H9 (cell line): ENCODE measurements around the gene CDK16. TPM values are rescaled to one million over a fixed set of nuclear protein-coding genes. Genes with fewer than 3 reads are reported as not detected.

ENCODE experiments used
- DNase-seq: peaks from one replicate; pipeline ENCODE4 v3.0.0-alpha.2; 2017
- H2AFZ ChIP-seq: one replicate; pipeline ENCODE4 v1.6.1; 2013; ENCODE audit warnings: mild to moderate bottlenecking, low read length, control low read depth, moderate library complexity
- H2AK5ac ChIP-seq: 2 replicates; pipeline ENCODE4 v1.6.1; 2013; ENCODE audit warnings: low read length, control low read depth, mixed read lengths; ENCODE audit not compliant: insufficient read length
- H2BK120ac ChIP-seq: one replicate; pipeline ENCODE4 v1.6.1; 2013; ENCODE audit warnings: low read depth, mild to moderate bottlenecking, low read length, control low read depth, inconsistent platforms; ENCODE audit not compliant: poor library complexity, severe bottlenecking
- H2BK12ac ChIP-seq: 2 replicates; pipeline ENCODE4 v1.6.1; 2013; ENCODE audit warnings: low read length, control low read depth, mixed read lengths, low read depth; ENCODE audit not compliant: insufficient read length
- H2BK15ac ChIP-seq: 2 replicates; pipeline ENCODE4 v1.6.1; 2013; ENCODE audit warnings: low read depth, low read length, control low read depth
- H2BK20ac ChIP-seq: one replicate; pipeline ENCODE4 v1.6.1; 2013; ENCODE audit warnings: low read depth, mild to moderate bottlenecking, low read length, control low read depth, inconsistent platforms; ENCODE audit not compliant: poor library complexity, severe bottlenecking
- H2BK5ac ChIP-seq: 2 replicates; pipeline ENCODE4 v1.6.1; 2013; ENCODE audit warnings: low read length, control low read depth, mixed read lengths; ENCODE audit not compliant: insufficient read length
- H3K14ac ChIP-seq: 2 replicates; pipeline ENCODE4 v1.6.1; 2013; ENCODE audit warnings: low read length, control low read depth; ENCODE audit not compliant: insufficient read depth
- H3K18ac ChIP-seq: 2 replicates; pipeline ENCODE4 v1.6.1; 2013; ENCODE audit warnings: low read depth, mild to moderate bottlenecking, mixed read lengths, low read length, control low read depth; ENCODE audit not compliant: insufficient read length
- H3K23ac ChIP-seq: 2 replicates; pipeline ENCODE4 v1.6.1; 2013; ENCODE audit warnings: low read length, control low read depth, mixed read lengths, low read depth; ENCODE audit not compliant: insufficient read length
- H3K23me2 ChIP-seq: 2 replicates; pipeline ENCODE4 v1.6.1; 2013; ENCODE audit warnings: low read depth, mild to moderate bottlenecking, mixed read lengths, low read length, control low read depth; ENCODE audit not compliant: insufficient read length, poor library complexity, severe bottlenecking
- H3K27ac ChIP-seq: 2 replicates; pipeline ENCODE4 v1.5.1; 2013; ENCODE audit warnings: low read length, control low read depth, mixed read lengths, low read depth; ENCODE audit not compliant: insufficient read length
- H3K27me3 ChIP-seq: 2 replicates; pipeline ENCODE4 v1.6.1; 2013; ENCODE audit warnings: low read length, control low read depth, inconsistent platforms; ENCODE audit not compliant: insufficient read depth
- H3K4ac ChIP-seq: 2 replicates; pipeline ENCODE4 v1.6.1; 2013; ENCODE audit warnings: low read depth, mild to moderate bottlenecking, control low read depth, inconsistent platforms, low read length, moderate library complexity
- H3K4me1 ChIP-seq: 2 replicates; pipeline ENCODE4 v1.6.1; 2013; ENCODE audit warnings: low read length, control low read depth, inconsistent platforms; ENCODE audit not compliant: insufficient read depth
- H3K4me2 ChIP-seq: 2 replicates; pipeline ENCODE4 v1.6.1; 2013; ENCODE audit warnings: low read length, control low read depth, mixed read lengths; ENCODE audit not compliant: insufficient read length, insufficient read depth
- H3K56ac ChIP-seq: 2 replicates; pipeline ENCODE4 v1.6.1; 2013; ENCODE audit warnings: low read depth, mild to moderate bottlenecking, mixed read lengths, low read length, control low read depth; ENCODE audit not compliant: insufficient read length
- H3K79me1 ChIP-seq: 2 replicates; pipeline ENCODE4 v1.6.1; 2013; ENCODE audit warnings: low read depth, mild to moderate bottlenecking, moderate library complexity, low read length, control low read depth, inconsistent platforms; ENCODE audit not compliant: insufficient read depth, poor library complexity, severe bottlenecking
- H3K79me2 ChIP-seq: 2 replicates; pipeline ENCODE4 v1.6.1; 2013; ENCODE audit warnings: low read length, control low read depth, inconsistent platforms; ENCODE audit not compliant: insufficient read depth
- H3K9ac ChIP-seq: 2 replicates; pipeline ENCODE4 v1.6.1; 2013; ENCODE audit warnings: low read length, control low read depth, mixed read lengths; ENCODE audit not compliant: insufficient read length; ENCODE audit errors: extremely low read depth
- H3K9me3 ChIP-seq: one replicate; pipeline ENCODE4 v1.6.1; 2013; ENCODE audit warnings: low read depth, low read length, inconsistent platforms; ENCODE audit not compliant: control insufficient read depth
- H3T11ph ChIP-seq: one replicate; pipeline ENCODE4 v1.6.1; 2013; ENCODE audit warnings: mild to moderate bottlenecking, low read length, control low read depth, inconsistent platforms
- H4K20me1 ChIP-seq: one replicate; pipeline ENCODE4 v1.6.1; 2013; ENCODE audit not compliant: control insufficient read depth, insufficient read length, insufficient read depth
- H4K5ac ChIP-seq: 2 replicates; pipeline ENCODE4 v1.6.1; 2013; ENCODE audit warnings: low read depth, mild to moderate bottlenecking, mixed read lengths, low read length, control low read depth; ENCODE audit not compliant: insufficient read length
- H4K8ac ChIP-seq: replicated peaks from 2 replicates; pipeline ENCODE4 v1.6.1; 2013; ENCODE audit warnings: low read length, control low read depth, mixed read lengths, low read depth; ENCODE audit not compliant: insufficient read length
- H4K91ac ChIP-seq: 2 replicates; pipeline ENCODE4 v1.6.1; 2013; ENCODE audit warnings: low read depth, mild to moderate bottlenecking, moderate library complexity, mixed read lengths, low read length, control low read depth; ENCODE audit not compliant: insufficient read length
- H3K27ac Mint-ChIP-seq, 3 experiments: 2 replicates in 2 of 3; 3 replicates in 1 of 3; pipeline ENCODE4 v1.8.0; 2020 to 2021; ENCODE audit warnings: mixed read lengths in 3 of 3, mild to moderate bottlenecking in 1 of 3, moderate library complexity in 1 of 3
- H3K27me3 Mint-ChIP-seq: 2 replicates; pipeline ENCODE4 v1.8.0; 2021; ENCODE audit warnings: low read depth, mild to moderate bottlenecking, moderate library complexity, mixed read lengths
- H3K36me3 Mint-ChIP-seq, 3 experiments: 2 replicates in 2 of 3; 3 replicates in 1 of 3; pipeline ENCODE4 v1.8.0; 2020 to 2021; ENCODE audit warnings: low read depth in 3 of 3, mixed read lengths in 3 of 3; ENCODE audit not compliant: insufficient read depth in 1 of 3
- H3K4me1 Mint-ChIP-seq, 2 experiments: 2 replicates each; pipeline ENCODE4 v1.8.0; 2020; ENCODE audit warnings: mixed read lengths in 2 of 2
- H3K4me3 Mint-ChIP-seq, 2 experiments: 2 replicates in 1 of 2; 3 replicates in 1 of 2; pipeline ENCODE4 v1.8.0; 2020 to 2021; ENCODE audit warnings: mild to moderate bottlenecking in 2 of 2, mixed read lengths in 2 of 2, moderate library complexity in 1 of 2
- H3K9me3 Mint-ChIP-seq, 2 experiments: 2 replicates in 1 of 2; 3 replicates in 1 of 2; pipeline ENCODE4 v1.8.0; 2020; ENCODE audit warnings: mild to moderate bottlenecking in 2 of 2, mixed read lengths in 2 of 2, moderate library complexity in 1 of 2
- WGBS: extraction: QIAGEN DNeasy Blood & Tissue Kit; methylation state at CpG from one replicate; pipeline ENCODE4 v1.1.7; 2013; ENCODE audit warnings: missing lambda C conversion rate, low lambda C conversion rate, mixed read lengths; ENCODE audit not compliant: insufficient read length; ENCODE audit errors: extremely low coverage; 5-methylcytosine and 5-hydroxymethylcytosine counted together
- total RNA-seq: library from RNA; stranded (reverse); gene quantifications from 2 replicates; pipeline ENCODE4 v1.2.1, GENCODE V29; 2021
- TF ChIP-seq, protein P1 (sequence below): fragments of 200-600 bp; sonication (generic); conservative IDR thresholded peaks from 3 replicates; pipeline ENCODE4 v1.8.0; 2021; ENCODE audit warnings: antibody characterized with exemption, mild to moderate bottlenecking

CDK16 gene
- total RNA-seq, 1 experiment from 2014 or later, result 226 TPM

DNA sequence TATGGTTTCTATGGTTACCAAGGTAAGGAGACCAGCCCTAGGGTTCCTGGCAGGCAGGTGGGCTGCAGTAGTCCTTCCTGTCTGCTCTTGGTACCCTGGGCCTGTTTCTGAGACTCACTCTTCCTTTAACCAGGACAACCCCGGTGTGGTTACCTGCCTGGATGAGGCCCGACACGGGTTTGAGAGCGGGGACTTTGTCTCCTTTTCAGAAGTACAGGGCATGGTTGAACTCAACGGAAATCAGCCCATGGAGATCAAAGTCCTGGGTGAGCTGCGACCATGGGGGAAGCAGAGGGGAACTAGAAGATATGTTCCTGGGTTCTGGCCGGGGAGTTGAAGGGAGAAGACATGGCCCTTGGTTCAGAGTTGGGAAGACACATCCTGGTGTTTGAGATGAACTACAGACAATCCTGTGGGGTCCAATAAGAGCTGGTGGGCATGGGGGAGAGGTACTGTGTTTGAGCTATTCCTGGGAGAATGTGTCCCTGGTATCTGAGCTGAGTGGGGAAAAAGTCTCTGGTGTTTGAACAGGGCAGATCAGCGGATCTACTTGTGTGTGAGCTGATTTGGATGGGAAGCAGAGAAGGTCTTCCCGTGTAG, 17.0 kb upstream of the CDK16 start:
- Histone ChIP-seq H3K79me2 (peaks cover 15% of the 10 kb centered on the region; the same call in 1 of the 2 replicates), H3K4ac (no peak overlapping the region), H3K23me2 (no peaks in the 10 kb centered on the region), H3K79me1 (peaks cover 6% of the 10 kb centered on the region), H2BK5ac (no peak overlapping the region), H3K9me3 (no peaks in the 10 kb centered on the region), H2BK15ac (no peak overlapping the region), H3K27ac (no peak overlapping the region), H4K8ac (no peak overlapping the region), H3K9ac (no peak overlapping the region), H3K14ac (no peak overlapping the region), H3K56ac (no peak overlapping the region), H3K4me2 (no peak overlapping the region), H4K20me1 (no peaks in the 10 kb centered on the region), H2BK120ac (no peak overlapping the region), H4K5ac (no peak overlapping the region), H3T11ph (no peak overlapping the region), H2AK5ac (no peak overlapping the region), H3K23ac (no peak overlapping the region), H3K4me1 (peaks cover 8% of the 10 kb centered on the region; the same call in 1 of the 2 replicates), H2AFZ (no peak overlapping the region), H4K91ac (no peak overlapping the region), H3K27me3 (no peaks in the 10 kb centered on the region), H3K18ac (no peak overlapping the region), H2BK12ac (no peak overlapping the region), H2BK20ac (no peak overlapping the region)
- WGBS, result no CpG with 5 or more reads among the region's 9 CpGs
- Mint-ChIP-seq H3K27ac (peak overlapping the region in 2 of 3 experiments; percentile 73 to 78; a peak in 3 of 7 replicates), H3K36me3 (peaks cover 91 to 100% (median 99%) of the 10 kb centered on the region in 3 experiments), H3K27me3 (no peaks in the 10 kb centered on the region), H3K4me3 (no peak overlapping the region; a peak in 1 of 5 replicates), H3K4me1 (peaks cover 25% of the 10 kb centered on the region in 2 experiments), H3K9me3 (no peaks in the 10 kb centered on the region; a peak in 1 of 5 replicates)
- TF ChIP-seq, protein P1, sequence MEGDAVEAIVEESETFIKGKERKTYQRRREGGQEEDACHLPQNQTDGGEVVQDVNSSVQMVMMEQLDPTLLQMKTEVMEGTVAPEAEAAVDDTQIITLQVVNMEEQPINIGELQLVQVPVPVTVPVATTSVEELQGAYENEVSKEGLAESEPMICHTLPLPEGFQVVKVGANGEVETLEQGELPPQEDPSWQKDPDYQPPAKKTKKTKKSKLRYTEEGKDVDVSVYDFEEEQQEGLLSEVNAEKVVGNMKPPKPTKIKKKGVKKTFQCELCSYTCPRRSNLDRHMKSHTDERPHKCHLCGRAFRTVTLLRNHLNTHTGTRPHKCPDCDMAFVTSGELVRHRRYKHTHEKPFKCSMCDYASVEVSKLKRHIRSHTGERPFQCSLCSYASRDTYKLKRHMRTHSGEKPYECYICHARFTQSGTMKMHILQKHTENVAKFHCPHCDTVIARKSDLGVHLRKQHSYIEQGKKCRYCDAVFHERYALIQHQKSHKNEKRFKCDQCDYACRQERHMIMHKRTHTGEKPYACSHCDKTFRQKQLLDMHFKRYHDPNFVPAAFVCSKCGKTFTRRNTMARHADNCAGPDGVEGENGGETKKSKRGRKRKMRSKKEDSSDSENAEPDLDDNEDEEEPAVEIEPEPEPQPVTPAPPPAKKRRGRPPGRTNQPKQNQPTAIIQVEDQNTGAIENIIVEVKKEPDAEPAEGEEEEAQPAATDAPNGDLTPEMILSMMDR, result no peak
- no peak for DNase-seq
